CMK (cell line): Measurements from ENCODE around the gene GANC.
A peak's percentile ranks its signal among the peaks of the same experiment; 100 is the strongest.
"Not testable (repeated sequence)": the region's sequence is repeated elsewhere in the genome, so short reads cannot be mapped to it uniquely, and the experiment has no call there.

ENCODE experiments used
- DNase-seq: peaks from one replicate; pipeline ENCODE4 v3.0.0-alpha.2; 2010; ENCODE audit warnings: low read depth

GANC gene, protein sequence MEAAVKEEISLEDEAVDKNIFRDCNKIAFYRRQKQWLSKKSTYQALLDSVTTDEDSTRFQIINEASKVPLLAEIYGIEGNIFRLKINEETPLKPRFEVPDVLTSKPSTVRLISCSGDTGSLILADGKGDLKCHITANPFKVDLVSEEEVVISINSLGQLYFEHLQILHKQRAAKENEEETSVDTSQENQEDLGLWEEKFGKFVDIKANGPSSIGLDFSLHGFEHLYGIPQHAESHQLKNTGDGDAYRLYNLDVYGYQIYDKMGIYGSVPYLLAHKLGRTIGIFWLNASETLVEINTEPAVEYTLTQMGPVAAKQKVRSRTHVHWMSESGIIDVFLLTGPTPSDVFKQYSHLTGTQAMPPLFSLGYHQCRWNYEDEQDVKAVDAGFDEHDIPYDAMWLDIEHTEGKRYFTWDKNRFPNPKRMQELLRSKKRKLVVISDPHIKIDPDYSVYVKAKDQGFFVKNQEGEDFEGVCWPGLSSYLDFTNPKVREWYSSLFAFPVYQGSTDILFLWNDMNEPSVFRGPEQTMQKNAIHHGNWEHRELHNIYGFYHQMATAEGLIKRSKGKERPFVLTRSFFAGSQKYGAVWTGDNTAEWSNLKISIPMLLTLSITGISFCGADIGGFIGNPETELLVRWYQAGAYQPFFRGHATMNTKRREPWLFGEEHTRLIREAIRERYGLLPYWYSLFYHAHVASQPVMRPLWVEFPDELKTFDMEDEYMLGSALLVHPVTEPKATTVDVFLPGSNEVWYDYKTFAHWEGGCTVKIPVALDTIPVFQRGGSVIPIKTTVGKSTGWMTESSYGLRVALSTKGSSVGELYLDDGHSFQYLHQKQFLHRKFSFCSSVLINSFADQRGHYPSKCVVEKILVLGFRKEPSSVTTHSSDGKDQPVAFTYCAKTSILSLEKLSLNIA (N-terminal part only)

GRCh38 chr15:42272939-42273899 lies at the start of gene GANC, which contains the start of gene TMEM87A:
Gene GANC (plus strand): TSS chr15:42273201. CDS start chr15:42274482, 1,281 bp downstream.
Gene TMEM87A (minus strand): TSS chr15:42273433. CDS start chr15:42273398, 35 bp downstream.
- DNase-seq = peak; percentile 95

DNA sequence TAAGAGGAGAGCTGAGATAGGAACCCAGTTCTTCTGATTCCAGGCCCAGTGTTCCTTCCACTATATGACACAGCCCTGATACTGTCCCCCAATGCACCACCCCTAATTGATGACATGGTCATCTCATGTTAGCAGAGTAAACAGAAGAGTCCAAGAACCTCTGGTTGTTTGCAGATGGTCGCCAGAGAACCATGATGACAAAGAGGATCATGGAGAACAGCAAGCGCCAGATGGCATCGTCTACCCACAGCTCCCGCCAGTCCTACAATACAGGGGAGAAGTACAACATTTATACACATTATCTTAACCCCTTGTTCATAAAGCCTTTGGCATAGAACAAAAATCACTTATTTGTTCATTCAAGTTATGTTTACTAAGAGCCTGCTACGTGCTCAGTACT lies 46.4 kb upstream of the GANC start:
- DNase-seq = no peak

GRCh38 chr15:42228036-42228435 lies 45.0 kb upstream of the GANC start:
- no peak for DNase-seq

DNA sequence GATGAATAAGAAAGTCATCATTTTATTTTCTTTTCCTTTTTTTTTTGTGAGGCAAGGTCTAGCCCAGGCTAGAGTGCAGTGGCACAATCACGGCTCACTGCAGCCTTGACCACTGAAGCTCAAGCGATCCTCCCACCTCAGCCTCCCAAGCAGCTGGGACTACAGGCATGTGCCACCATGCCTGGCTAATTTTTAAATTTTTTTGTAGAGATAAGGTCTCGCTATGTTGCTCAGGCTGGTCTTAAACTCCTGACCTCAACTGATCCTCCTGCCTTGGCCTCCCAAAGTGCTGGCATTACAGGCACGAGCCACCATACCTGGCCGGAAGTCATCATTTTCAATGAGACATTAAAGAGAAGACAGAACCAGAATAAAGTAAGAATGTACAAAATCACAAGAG lies 44.0 kb upstream of the GANC start:
- not testable (repeated sequence) for DNase-seq

DNA sequence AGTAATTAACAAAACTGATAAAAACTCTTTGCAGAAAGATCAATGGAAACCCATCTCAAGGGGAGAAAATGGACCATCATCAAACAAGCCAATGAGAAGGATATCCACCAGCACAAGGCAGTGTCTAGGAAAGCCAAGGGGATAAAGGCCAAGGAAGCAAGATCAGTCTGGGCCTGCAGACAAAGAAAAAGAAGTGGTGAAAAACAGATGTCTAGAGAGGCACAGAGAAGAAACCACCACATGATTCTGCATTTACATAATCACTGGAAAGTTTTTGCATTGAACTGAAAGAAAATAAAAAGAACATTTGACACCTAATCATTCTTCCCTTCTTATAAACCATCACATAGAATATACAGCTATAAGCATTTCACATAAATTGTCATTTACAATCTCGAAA lies 41.9 kb upstream of the GANC start:
- no peak for DNase-seq

GRCh38 chr15:42232606-42233005 lies 40.4 kb upstream of the GANC start:
- no peak for DNase-seq

DNA sequence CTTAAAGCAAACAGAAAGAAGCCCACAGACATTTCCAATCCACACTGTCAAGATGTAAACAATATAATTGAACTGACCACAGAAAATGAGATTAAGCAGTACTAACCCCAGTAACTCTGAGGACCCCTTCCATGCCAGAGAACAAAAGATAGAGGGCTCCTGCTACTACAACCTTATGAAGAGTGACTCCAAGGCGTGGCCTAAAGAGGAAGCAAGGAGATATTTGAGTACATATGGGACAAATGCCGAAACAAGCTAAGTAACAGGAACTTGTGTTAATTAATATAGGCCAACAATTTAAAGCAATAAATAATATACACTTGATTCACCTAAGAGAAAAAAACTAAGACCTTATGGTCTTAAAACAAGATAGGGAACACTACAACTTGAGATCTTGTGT lies 39.9 kb upstream of the GANC start:
- no peak for DNase-seq

DNA sequence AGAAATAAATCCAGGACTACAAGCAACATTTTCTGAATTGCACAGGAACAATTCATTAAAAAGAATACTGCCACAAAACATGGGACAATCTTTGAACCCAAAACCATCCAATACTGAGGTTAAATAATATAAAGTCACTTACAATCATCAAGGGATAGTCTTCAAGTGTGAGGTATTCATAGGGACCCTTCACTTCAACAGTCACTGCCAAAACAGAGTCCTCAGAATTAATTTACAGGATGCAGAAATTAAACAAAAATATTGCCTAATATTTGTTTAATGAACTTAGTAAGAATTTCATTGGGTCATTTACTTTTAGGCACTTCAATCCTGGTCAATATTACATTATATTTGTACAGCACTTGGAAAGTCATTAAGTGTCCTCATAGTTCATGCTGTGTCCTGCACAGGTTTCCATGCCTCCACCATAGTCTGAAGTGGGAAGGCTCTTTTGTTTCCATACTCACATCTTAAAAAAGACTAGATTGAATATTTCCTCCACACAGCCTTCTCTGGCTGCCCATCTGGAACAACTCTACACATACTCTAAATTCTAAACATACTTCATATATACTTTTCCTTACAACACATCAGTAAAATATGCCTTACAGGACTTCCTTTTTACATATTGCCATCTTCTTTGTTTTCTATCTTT lies 33.3 kb upstream of the GANC start:
- no peak for DNase-seq

DNA sequence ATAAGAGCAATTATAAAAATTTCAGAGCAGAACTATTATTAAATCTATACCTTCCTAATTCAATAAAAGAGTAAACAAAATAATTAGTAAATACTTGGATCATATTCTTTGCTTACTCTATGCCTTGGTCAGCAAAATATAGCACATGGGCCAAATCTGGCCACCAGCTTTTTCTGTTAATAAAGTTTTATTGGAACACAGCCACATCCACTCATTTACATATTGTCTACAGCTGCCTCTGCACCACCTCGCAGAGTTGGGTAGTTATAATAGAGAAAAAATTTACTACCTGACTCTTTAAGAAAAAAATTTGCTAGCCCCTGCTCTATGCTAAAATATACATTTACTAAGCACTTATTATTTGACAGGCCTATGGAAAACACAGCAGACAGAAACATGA lies 32.2 kb upstream of the GANC start:
- DNase-seq = no peak

GRCh38 chr15:42253300-42253699 lies 19.7 kb upstream of the GANC start:
- no peak for DNase-seq

DNA sequence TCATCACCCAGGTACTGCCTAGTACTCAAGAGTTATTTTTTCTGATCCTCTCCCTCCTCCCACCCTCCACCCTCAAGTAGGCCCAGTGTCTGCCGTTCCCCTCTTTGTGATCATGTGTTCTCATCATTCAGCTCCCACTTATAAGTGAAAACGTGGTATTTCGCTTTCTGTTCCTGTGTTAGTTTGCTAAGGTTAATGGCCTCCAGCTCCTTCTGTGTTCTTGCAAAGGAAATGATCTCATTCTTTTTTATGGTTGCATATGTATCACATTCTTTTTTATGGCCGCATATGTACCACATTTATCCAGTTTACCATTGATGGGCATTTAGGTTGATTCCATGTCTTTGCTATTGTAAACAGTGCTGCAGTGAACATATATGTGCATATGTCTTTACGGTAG lies 8.2 kb upstream of the GANC start:
- DNase-seq = no peak

DNA sequence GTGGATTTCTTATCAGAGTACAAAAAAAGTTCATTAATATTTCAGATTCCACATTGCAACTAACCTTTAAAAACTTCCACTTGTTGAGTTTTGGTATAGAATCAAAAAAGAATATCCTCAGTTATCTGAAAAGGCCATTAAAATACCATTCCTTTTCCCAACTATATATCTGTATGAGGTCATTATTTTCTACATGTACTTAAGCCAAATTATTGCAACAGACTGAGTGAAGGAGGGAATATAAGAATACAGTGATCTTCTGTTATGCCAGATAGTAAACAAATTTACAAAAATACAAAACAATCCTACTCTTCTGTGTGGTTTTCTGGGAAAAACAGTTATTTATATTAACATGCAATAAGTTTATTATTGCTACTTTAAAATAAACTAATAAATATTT lies 5.7 kb upstream of the GANC start:
- DNase-seq = no peak

DNA sequence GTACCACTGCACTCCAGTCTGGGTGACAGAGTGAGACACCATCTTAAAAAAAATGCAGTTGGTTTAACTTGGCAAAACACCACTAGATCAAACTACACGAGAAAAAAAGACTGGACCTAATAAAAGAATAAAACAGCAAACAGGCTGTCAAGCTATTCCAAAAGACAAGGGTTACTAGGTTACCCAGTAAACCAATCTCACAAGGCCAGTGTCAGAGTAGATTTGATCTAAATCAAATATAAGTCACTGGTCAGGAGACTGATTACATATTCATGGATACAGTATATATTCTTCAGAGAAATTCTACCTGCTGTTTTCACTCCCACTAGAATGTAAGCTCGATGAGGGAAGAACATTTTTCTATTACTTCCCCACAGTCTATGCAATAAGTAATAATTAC lies 2.5 kb upstream of the GANC start:
- DNase-seq = no peak

- DNase-seq = no peak
These were observed 2.0 kb upstream of the GANC start for GRCh38 chr15:42270996-42271395.

- DNase-seq = no peak
These were observed 1.1 kb downstream of the GANC start for GRCh38 chr15:42273900-42274701.

DNA sequence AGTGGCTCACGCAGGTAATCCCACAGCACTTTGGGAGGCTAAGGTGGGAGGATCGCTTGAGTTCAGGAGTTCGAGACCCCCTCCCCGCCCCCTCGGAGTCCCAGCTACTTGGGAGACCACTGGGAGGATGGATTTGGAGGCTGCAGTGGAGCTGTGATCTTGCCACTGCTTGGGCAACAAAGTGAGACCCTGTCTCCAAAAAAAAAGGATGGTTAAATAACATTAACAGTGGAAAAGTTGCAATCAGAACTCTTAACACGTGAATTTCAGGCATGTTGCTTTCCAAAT lies 1.6 kb downstream of the GANC start:
- no peak for DNase-seq

DNA sequence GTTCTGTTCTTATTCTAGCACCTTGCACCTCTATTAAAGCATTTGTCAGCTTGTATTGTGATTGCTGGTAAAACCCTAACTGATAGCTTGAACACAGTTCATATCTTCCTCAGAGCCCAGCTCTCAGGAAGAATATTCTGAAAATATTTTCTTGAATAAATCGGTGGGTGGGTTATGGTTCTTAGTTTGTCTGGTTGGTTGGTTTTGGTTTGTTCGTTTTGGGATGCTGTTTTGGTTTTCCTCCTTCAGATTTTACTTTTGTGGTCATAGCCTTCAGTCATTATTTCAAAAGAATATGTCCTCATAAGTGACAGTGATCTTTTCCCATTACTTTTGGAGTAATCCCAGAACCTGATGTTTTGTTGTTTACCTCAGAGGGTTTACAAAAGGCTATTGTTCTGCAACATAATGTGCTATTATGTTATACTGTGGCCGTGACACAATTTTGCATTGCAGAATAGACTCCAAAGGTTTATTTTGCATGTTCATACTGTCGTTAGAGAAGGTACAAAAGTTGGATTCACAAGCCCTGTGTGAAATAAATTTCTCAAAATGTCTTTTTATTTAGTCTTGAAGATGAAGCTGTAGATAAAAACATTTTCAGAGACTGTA lies 2.9 kb downstream of the GANC start:
- no peak for DNase-seq

GRCh38 chr15:42276762-42277161 lies 3.8 kb downstream of the GANC start:
- DNase-seq = no peak

GRCh38 chr15:42279234-42279723 lies 6.3 kb downstream of the GANC start:
- no peak for DNase-seq

GRCh38 chr15:42282344-42282743 lies 9.3 kb downstream of the GANC start:
- DNase-seq = no peak
